GM19438 (cell line): ENCODE data around the gene ERI3.

ENCODE experiments used
- ATAC-seq: cut with Tn5 transposase; IDR thresholded peaks from one replicate; pipeline ENCODE4 v1.9.1; 2021; ENCODE audit warnings: low read depth; ENCODE audit not compliant: unreplicated experiment

ERI3 gene

DNA sequence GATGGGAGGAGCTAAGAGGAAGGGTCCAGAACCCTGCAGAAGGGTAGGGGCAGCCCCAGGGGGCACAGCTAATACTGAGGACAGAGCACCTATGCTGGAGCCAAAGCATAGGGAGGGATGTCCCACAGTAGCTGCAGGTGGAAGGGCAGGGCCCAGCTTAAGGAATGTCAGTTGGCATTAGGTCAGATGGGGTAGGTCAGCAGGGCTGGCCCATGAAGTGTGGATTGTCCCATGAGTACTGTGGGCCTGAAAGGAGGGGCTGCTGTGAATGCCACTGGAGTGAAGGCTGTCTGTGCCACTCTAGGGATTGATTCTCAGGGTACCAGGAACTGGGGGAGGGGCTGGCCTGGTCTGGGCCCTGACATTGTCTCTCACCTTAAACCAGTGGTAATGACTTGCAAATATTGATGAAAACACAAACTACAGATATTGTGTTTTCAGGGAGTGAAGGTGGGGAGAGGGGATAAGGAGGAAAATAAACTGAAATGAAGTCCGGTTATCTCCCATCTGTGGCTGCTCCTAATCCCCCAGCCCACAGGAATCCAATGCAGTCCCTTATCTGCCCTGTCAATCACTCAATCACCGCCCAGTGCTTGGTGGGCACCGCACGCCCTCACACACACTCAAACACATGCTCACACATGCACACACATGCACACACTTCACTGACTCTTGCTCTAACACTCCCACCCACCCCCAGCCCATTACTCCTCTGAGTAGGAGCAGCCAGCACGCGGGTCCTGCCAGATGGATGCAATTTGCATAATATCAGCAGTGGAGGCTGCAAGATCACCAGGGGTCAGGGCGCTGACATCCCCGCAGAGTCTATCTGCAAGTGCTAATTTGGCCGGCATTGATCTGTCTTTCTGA is 114.0 kb downstream of the ERI3 start:
- ATAC-seq = no peak

DNA sequence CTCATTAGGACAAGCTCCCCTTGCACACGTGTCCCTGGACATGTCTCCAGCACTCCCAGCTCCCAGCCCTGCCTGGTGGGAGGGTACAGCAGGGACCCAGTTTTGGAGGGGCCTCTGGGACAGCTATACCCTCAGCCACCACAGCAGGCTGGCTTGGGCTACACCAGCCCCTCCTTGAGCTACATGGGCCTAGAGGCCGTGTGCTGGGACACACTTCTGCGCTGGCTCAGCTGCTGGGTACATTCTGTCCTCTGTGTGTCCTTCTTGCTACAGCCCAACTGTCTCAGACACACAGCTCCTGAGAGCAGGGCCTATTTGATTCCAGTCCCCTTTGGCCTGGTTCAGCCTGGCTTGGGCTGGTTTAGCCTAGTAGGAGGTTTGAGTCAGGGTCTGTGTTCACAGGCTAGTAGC is 115.1 kb downstream of the ERI3 start:
- no peak for ATAC-seq

DNA sequence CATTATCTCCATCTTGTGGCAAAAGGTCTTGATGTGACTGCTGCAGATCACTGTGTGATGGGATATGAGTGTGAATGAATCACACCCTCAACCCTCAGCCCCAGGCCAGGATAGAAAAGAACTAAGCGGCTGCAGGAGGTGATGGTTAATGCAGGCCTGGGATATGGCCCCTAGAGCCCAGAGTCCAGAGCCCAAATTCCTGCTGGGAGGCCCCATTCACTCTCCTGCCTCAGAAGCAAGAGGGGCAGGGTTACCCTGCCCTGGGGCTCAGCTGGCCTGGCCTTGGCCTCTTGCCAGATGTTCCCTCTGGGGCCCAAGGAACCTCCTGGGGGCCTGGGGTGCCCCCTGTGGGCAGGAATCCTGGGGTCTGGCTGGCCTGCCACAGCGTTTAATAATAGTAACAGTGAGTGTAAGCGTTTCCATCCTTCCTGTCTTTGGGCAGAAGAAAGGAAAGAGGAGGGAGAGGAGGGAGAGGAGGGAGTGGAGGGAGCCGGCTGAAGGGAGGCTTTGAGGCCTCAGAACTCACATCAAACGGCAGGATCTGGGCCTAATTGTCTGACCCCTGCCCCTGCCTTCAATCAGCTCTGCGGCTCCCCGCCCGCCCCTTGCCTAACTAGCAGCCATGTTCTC is 115.6 kb downstream of the ERI3 start:
- no peak for ATAC-seq

DNA sequence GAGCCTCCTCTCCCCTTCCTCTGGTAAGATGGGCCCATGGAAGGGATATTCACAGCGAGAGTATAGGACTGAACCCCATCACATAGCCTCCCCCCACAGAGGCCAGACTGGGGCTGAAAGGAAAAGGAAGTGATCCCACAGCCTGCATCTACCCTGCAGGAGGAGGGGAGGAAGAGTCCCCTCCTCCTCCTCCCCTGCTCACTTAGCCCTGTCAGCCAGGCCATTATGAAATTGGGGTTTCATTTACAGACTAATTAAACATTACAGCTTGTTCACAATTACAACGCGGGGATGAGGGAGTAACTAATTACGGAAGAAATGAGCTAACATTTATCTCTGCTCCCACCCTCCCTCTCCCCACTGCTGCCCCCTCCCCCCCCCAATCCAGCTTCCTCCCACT is 116.4 kb downstream of the ERI3 start:
- ATAC-seq = no peak

DNA sequence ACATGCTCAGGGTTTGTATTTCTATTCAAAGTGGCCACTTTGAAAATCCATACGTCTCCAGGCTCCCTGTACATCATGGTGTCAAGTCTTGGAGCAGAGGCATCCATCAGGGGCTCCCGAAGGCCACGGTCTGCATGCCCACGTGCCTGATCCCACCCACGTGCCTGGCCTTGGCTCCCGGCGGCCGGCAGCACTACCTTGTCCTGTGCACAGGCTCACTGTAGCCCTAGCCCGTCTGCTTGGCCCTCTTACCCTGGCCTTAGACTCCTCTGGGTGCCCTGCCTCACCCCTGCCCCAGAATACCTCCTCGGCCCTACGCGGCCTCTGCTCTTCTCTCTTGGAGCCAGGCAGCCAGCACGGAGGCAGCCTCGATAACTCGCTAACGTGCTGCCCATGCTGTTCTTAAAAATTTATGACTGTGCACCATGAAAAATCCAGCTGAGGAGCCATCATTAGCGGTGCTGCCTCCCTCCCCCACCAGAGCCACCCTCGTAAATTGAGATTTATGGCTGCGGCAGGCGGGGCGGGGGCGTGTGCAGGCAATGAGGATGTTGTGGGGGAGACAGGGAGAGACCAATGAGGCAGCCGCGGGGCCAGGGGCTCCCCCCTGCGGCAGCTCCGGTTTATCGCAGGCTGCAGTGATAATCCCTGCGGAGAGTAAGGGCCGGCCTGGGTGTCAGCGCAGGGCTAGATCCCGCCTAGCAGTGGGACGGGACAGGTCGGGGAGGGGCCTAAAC is 117.2 kb downstream of the ERI3 start:
- no peak for ATAC-seq

DNA sequence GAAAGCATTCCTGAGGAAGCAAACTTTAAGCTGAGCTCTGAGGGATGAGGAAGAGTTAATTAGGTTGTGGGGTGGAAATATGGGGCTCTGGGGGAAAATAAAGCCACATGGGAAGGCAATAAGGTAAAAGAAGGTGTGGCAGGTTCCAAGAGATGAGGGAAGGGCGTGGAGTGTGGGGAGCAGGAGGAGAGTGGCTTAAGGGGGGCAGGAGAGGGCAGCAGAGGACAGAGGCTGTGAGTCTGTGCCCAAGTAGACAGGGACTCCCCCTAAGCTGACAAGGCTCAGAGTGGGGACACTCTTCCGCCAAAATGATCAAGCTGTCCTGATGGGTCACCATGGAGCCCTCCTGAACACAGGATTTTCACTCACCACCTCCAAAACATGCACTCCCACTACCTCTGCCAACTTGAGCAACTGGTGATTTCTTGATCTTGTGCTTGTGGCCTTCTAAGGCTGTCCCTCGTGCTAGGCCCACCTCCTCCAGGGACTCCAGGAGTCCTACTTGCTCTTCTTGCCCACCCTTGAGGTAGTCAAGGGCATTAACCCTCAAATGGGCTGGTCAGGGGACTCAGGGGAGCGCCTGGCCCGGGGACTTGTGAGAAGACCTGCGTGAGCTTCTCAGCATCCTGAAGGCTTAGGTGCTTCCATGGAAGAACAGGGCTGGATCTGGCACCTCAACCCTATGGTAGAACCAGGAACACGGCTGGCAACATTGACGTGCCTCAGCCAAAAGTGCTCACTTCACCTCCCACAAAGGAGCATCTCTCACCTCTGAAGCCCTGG is 118.4 kb downstream of the ERI3 start:
- ATAC-seq = no peak

DNA sequence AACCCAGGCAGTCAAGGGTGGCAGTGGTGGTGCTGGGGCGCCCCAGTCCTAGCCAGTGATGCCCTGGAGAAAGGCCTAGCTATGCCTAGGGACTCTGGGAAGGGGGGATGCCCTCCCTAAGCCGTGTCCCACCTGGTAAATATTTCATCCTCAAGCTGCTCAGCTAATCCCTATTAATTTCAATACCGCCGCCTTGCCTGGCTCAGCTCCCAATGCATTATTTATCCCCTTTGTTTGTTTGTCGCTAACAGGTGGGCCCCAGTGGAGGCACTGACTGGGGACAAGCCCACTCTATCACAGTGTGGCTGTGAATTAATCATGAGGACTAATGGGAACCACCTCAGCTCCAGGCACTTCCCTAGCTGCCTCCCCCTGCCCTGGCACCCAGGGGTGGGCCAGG is 119.2 kb downstream of the ERI3 start:
- no peak for ATAC-seq

DNA sequence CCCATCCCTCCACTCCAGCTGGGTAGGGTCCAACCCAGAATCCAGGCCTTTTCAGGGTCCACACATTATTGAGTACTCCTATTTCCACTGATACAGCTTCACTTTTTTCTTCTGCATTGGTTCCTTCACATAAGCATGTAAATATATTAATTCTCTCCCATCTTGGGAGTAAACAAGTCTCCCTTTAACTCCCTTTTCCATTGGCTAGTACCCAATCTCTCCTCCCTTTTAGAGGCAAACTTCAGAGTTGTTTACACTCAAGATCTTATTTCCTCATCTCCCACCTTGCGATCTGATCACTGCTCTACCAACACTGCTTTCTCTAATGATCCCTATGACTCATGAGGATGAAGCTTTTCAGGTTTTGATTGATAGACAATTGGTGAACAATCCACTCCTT is 121.5 kb downstream of the ERI3 start:
- ATAC-seq = no peak

DNA sequence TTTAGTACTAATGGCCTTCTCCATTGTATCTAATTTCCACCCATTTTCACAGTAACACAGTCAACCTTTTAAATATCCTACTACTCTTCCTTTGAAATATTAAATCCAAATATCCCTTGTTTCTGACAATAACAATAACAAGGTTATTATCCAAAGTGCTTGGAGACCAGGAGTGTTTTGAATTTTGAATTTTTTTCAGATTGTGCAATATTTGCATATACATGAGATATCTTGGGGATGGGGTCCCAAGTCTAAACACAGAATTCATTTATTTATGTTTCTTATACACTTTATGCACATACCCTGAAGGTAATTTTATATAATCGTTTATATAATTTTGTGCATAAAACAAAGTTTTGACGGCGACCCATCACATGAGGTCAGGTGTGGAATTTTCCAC is 124.3 kb downstream of the ERI3 start:
- ATAC-seq = no peak

DNA sequence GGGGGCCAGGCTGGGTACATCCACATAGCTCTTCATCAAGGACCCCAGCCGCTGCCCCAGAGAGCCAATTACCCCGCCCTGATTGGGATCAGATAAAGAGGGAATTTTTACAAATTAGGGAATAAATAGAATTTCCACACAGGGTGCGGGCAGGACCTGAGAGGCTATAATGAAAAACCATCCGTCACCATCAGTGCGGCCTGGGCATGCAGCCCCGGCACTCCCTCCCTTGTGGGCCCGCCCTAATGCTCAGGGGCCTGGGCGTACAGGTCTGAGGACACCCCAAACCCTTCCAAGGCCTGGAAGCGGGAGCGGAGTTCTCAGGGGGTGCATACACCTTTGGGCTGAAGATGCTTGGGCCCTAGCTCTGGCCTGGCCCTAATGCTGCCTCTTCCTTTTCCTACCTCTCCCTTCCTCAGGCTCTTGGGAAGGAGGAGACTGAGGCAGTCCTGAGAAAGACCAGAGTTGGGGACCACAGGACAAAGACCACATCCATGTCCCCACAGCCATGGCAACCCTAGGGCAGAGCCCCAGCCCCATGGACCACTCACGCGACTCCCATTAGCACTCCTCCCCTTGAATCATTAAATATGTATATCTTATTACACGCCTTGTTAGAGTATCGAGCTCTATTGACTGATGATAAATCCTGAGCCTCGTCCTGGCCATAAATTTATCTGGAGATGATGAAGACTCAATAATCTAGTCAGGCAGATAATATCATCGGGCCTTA is 125.5 kb downstream of the ERI3 start:
- ATAC-seq = no peak

DNA sequence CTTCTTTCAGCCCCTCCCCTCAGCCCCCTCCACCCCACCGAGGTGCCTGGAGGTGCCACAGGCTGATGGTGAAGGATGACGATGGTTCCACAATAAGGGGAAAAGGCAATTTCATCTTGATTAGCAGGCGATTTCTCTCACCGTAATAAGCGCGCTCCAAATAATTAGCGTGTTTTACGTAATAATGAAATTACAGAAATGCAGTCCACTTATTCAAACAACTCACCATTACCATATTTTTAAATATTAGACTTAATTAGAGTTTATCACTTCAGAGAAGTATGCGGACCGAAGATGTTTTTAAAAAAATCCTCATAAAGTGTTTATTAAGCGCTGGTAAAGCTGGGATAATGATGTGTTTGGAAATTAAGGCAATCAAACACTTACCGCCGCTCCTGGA is 126.8 kb downstream of the ERI3 start:
- no peak for ATAC-seq

DNA sequence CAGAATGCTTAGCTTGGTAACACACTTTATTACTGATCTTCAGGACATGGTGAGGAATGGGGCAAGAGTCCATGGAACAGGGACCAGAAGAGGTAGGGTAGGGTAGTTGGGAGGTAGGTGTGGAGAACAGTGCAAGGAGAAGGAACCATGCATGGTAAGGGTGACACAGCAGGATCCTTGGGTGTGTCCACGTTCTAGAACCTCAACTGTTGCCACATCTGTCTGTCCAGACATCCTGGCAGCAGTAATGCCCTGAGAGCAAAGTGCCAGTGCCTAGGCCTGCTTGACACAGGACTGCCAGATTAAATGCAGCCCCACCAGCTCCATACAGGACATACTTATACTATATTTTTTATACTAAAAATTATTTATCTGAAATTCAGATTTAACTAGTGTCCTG is 127.8 kb downstream of the ERI3 start:
- ATAC-seq = no peak

DNA sequence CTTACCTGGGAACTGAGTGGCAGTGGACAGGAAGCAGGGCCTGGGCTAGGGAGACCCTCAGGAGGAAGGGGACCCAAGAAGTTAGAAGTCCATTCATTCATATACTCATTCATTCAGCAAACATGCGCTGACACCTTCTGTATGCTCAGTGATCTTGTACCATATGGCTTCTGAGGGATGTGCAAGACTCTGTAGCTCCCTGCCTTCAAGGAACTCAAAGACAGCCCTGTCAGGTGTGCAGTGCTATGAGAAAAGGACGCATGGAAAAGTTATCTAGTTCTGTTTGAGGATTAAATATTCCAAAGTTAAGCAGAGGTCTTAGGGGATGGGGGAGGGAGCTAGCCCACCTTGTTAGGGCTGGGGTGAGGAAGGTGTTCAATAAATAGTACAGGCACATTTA is 129.3 kb downstream of the ERI3 start:
- ATAC-seq = no peak

DNA sequence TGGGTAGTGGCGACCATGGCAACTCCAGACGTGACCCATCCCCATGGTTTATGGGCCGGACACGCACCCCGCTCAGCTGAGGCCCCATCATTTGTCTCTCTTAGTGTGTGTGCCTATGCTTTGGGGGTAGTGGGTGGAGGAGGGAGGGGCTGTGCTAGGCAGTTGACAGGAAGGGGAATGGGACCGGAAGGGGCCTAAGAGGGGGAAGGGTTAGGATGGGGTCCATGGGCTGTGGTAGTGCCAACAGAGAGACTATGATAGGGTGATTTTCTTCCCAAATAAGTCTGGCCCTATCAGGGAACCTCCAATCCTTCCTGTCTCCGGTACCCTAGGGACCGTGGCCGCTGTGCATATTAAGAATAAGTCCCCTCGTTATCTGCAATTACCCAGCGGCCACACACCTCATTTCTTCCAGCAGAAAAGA is 131.9 kb downstream of the ERI3 start:
- ATAC-seq = no peak

DNA sequence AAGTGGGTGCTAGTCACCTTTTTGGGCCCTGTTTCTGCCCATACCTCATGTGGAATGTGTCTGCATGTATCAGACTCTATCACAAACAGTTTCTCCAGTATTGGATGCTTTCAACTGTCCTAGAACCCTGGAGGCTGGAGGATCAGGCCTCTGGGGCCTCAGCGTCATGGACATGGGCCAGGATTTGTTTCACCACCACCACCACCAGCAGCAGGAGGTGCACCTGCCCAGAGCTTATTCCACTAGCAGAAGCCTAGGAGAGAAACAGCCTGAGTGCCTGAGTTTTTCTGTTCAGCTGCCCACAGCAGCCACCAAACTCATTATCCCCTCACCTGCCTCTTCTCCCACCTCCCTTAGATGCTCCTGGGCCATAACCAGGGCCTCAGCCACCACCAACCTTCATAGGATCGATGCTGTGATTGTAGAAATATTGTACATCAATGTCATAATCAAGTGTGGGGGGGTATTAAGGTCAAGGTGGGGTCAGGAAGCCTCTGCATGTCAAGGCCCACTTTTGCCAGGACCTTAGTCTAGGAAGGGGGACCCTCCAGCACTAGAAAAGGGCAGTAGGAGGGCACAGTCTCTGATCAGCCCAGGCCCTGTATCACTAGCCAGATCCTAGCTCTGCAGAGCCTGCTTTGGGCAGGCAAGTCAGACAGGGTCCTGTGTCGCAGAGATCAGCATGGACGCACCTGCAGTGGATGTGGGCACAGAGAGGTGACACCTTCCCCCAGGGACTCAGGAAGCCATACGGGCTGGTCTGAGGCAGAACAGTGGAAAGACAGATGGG is 132.5 kb downstream of the ERI3 start:
- ATAC-seq = no peak

DNA sequence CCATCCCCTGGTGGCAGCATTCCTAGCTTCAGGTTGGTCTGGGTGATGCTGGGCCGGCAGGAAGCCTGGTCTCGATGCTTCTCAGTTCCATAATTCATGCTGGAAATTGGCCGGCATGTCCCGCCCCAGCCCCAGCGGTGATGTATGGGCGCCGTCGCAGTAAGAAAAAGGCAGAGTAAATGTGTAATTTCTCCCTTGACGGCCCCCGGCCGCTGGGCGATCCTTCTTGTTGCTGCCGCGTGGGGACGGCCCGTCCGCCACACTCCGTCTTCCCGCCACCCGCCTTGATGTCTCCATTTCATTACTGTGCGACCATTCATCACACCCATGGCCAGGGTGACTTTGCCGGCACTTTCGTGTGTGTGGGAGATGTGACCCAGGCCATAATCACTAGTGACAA is 133.3 kb downstream of the ERI3 start:
- no peak for ATAC-seq

DNA sequence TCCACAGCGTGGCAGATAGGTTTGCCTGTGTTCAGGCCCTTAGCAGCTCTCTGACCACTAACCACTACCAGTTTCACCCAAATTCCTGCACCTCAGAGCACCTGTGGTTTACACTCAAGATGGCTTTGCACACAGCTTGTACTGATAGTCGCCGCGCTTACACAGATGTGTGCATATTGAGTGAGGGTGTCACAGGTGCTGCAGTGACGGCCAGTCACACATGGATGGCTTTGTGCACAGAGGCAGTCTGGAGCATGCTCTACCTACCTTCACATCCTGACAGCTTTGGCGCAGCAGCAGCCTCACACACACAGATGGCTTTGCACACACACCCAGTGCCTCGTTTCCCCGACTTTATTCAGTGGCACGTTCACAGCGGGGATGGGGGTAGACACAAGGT is 134.3 kb downstream of the ERI3 start:
- ATAC-seq = no peak

DNA sequence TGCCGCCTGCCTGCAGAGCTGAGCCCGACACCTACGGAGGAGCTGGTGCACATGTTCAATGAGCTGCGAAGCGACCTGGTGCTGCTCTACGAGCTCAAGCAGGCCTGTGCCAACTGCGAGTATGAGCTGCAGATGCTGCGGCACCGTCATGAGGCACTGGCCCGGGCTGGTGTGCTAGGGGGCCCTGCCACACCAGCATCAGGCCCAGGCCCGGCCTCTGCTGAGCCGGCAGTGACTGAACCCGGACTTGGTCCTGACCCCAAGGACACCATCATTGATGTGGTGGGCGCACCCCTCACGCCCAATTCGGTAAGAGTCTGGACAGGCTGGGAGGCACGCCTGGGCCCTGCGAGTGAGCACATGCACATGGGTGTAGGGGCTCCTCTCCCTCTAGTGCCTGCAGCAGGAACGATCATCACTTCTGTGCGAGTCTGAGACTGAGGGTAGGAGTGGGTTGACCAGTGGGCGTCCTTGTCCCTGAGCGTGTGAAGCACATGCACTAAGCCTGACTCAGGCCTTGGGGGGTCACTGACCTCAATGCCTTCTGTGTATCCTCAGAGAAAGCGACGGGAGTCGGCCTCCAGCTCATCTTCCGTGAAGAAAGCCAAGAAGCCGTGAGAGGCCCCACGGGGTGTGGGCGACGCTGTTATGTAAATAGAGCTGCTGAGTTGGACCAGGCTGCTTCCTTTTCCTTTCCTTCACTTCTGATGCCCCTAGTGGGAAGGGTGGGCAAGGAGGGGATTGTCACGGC is 134.9 kb downstream of the ERI3 start:
- no peak for ATAC-seq

DNA sequence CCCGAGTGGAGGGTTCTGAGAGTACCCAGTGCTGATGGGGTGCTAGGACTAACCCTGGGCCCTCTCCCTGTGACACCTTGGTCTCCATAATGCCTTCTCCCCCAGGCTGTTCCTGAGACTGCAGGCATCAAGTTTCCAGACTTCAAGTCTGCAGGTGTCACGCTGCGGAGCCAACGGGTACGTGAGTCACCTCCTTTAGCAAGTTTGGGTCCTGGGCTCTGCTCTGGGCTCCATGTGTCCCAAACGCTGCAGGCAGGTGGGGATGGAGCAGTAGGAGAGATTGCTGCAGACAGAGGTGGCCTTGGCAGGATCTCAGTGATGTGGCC is 135.8 kb downstream of the ERI3 start:
- no peak for ATAC-seq
